ENCODE data around the gene SLC44A3. TPM values are rescaled to one million over a fixed set of nuclear protein-coding genes. Genes with fewer than 3 reads are reported as not detected.
A peak's percentile ranks its signal among the peaks of the same experiment; 100 is the strongest.

The SLC44A3 gene
- total RNA-seq, 1 experiment from 2014 or later, result 1.5 TPM

- DNase-seq (ENCODE audit: low read depth), result peak; percentile 77
Observed at GRCh38 chr1:94801919-94802546, 18.1 kb upstream of the SLC44A3 start.

- no peak for DNase-seq (ENCODE audit: low read depth)
Observed at GRCh38 chr1:94803106-94803505, 17.1 kb upstream of the SLC44A3 start.

DNA sequence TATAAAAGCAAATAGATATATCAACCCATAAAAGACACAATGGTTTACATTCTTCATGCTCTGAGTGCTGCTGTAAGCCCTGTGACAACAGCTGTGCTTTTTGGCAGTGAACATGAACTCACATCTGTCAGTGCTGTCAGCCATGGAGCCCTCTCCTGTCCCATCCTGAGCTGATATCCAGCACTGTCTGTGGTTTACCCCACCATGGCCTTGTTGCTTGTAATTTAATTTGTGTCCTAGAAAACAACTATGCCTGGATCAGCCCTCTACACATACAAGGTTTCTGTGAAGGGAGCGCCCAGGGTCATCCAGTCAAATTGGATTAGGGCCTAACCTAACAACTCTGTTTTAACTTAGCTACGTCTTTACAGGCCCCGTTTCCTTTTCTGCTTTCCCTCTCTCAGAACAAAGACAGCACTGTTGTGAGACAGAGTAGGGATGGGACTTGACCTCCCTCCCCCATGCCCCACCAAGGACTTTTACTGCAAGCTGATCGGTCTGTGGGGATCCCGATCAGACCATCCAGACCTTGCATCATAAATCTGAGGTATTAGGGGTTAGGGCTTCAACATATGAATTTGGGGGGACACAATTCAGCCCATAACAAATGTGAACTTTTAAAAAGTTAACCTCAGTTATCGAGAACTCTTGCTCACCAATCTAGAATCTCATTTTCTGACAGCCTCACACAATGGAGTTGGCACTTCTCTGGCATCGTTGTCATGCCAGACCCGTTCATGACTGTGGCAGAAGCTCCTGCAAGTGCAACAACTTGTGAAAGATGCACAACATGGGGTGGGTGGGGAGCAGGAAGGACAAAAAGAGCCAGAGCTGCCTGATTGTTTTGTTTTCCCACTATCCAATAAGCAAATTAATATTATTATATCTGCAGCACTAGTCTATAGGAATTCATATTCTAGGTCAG, 16.4 kb upstream of the SLC44A3 start:
- DNase-seq (ENCODE audit: low read depth), result peak; percentile 80

DNA sequence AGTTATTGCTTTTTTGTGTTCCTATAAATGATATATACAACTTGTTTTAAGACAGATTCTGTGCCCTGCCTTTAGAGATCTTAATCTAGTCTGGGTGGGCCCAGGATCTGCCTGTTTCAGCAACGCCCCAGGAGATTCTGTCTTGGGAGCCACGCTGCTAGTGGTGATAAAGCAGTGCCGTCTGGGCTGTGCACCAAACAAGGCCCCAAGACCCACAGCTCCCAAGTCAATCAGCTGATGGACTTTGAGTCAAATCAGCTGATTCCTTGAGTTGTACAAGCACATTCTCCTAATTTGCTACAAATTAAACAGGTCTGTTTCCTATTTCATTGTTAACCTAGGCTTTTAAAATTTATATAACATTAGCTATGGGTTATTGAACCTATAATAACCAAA, 15.7 kb upstream of the SLC44A3 start:
- DNase-seq (ENCODE audit: low read depth), result no peak

- DNase-seq (ENCODE audit: low read depth), result peak; percentile 52
Observed at GRCh38 chr1:94805912-94806311, 14.2 kb upstream of the SLC44A3 start.

GRCh38 chr1:94806441-94806871, 13.7 kb upstream of the SLC44A3 start:
- peak; percentile 53 for DNase-seq (ENCODE audit: low read depth)

- no peak for DNase-seq (ENCODE audit: low read depth)
Observed at GRCh38 chr1:94807742-94808491, 12.2 kb upstream of the SLC44A3 start.

GRCh38 chr1:94808669-94809068, 11.5 kb upstream of the SLC44A3 start:
- no peak for DNase-seq (ENCODE audit: low read depth)

DNA sequence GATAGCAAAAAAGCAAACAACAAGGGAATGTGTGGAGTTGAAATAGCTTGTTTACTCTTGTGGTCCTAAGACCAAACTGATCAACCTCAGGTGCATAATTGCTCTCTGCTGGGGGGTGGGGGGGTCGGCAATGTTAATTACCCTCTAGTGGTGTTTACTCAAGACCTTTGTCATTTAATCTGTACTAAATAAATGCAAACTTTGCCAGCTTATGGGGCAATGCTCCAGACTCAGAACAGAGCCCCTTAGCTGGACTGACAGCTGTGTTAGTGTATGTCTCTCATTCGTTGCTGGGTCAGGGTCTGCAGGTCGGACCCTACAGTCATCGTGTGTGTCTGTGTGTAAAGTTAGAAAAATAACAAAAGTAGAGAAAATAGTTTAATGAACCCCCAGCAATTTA, 7.2 kb upstream of the SLC44A3 start:
- no peak for DNase-seq (ENCODE audit: low read depth)

GRCh38 chr1:94816030-94816429, 4.1 kb upstream of the SLC44A3 start:
- no peak for DNase-seq (ENCODE audit: low read depth)

DNA sequence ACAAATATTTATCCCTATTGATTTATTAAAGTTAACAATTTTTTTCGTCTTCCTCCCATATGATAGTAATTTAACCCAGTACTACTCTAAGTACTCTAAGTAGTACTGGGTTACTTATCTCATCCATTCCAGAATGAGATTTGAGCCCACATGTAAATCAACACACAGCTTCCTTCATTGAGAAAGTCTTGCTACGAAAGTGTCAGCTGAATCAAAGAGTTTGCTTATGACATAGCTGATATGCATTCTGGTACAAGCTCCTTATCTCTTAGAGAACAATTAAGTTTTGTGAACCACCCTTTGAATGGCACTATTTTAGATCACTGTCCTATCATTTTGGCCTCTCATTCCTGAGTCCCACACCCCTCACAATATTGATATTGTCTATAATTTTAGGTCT, 2.4 kb upstream of the SLC44A3 start:
- DNase-seq (ENCODE audit: low read depth), result no peak

DNA sequence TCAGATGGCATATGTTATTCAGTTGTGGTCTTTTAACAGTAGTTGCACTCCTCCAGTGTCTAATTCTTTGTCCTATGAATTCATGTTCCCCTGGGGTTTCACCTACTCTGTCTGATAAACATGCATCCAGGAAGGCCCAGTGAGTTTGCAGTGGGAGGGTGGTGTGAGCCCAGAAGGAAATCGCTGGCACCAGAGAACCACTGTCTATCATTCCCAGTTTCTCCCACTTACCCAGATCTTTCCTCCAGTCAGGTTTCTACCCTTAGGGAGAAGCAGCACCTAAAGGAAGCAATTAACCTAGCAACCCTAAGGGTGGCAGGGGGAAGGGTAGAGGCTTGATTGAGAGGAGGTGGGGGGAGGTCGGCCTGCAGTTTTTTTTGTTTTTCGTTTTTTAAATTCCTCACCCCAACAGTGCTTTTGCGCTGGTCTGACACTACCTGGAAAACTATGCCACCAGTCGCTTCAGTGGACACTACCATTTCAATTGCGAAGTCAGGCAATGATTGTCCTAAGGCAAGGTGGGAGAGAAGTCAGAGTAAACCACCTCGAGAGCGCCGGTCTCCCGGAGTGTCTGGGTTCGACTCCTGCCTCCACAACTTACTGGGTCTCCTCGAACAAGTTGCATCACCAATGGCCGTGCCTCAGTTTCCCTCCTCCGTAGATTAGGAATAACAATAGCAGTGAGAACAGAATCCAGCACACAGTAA, 766 bp upstream of the SLC44A3 start:
- no peak for DNase-seq (ENCODE audit: low read depth)

DNA sequence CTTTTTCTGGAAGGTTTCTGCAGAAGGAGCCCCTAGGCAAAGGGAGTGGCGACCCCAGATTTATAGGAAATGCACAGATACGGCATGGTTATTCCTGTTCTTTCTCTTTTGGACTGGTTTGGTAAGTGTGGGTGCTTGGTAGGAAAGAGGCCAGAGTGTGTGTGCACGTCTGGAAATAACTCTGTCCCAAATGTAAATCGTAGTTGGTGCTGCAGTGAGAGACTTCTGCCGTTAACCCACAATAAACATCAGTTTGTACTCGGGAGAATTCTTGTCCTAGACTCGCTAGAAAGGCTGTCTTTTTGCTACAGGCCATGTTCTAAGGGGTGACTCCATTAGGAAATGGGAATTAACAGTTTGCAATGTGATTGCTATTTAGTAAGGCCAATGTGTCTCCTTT, 779 bp downstream of the SLC44A3 start:
- no peak for DNase-seq (ENCODE audit: low read depth)

- DNase-seq (ENCODE audit: low read depth), result no peak
Observed at GRCh38 chr1:94821636-94822305, 1.6 kb downstream of the SLC44A3 start.

DNA sequence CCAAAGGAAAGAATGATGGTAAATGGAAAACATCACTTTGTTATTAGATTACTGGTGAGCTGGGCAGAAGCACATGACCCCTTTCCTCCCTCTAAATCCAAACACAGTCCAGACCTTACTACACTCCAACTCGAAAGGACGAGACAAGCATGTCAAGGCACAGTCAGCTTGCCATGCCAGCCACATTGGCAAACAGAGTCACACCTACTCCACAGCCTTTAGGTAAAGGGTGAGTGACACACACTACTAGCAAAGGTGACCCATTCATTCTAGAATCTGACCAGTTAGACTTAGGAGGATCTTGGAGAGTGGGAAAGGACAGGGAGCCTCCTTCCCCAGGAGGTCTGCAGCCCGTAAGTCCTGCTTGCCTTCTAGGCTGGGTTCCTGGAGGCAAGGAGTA, 3.0 kb downstream of the SLC44A3 start:
- DNase-seq (ENCODE audit: low read depth), result no peak

GRCh38 chr1:94825936-94826335, 5.8 kb downstream of the SLC44A3 start:
- no peak for DNase-seq (ENCODE audit: low read depth)

- no peak for DNase-seq (ENCODE audit: low read depth)
Observed at GRCh38 chr1:94827434-94827833, 7.3 kb downstream of the SLC44A3 start.

DNA sequence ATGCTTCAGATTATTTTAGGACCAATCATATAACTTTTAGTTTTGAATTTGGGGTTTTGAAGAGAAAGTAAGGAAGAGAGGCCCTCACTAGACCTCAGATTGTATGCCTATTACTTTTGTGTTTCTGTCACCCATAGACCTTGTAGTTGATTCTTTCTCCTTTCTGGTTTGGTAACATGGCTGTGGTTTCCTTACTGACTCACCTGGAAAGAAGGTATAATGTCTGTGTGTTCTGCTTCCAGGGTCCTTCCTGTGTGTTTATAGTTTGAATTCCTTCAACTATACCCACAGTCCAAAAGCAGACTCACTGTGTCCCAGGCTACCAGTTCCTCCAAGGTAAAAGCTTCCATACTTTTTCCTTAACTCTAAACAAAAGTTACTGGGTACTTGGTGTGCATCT, 8.1 kb downstream of the SLC44A3 start:
- DNase-seq (ENCODE audit: low read depth), result no peak

DNA sequence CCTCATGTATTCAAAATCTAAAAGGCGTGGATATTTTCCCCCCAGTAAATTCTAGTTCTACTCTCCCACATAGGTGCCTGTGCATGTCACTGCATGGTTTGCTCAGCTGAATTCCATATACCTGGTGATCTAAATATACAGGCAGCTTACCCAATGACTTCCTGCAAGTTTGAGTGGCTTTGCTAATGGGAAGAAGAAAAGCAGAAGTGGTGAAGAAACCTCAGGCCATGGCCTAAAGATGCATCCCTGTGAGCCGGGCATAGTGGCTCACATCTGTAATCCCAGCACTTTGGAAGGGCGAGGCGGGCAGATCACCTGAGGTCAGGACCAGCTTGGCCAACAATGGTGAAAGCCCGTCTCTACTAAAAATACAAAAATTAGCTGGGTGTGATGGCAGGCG, 11.5 kb downstream of the SLC44A3 start:
- DNase-seq (ENCODE audit: low read depth), result no peak

DNA sequence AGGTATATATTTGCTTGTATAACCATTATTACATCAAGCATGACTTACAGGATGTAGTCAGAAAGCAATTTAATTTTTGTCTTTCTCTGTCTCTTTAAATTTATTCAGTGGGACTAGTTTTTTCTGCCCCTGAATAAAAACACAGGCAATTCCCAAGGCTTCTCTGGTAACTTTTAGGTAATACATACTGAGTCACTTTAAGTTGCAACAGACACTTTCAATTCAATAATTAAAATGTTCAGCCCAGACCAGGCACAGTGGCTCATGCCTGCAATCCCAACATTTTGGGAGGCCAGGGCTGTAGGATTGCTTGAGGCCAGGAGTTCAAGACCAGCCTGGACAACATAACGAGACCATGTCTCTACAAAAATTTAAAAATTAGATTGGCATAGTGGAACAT, 12.3 kb downstream of the SLC44A3 start:
- DNase-seq (ENCODE audit: low read depth), result peak; percentile 56

Measured in LHCN-M2 (cell line).